GM18951 (cell line): ENCODE measurements around the gene HOTAIR.

ENCODE experiments used
- POLR2A ChIP-seq: IDR thresholded peaks from 4 replicates; pipeline ENCODE4 v1.6.1; 2011; ENCODE audit warnings: mild to moderate bottlenecking; ENCODE audit not compliant: insufficient read length, insufficient read depth; ENCODE audit errors: extremely low read depth
- in situ Hi-C: fragments of 300-500 bp; cut with MboI; formaldehyde crosslinking; loops from one replicate; pipeline ENCODE4 v1.12.0; 2022; ENCODE audit warnings: low sequenced_read_pairs, mixed read lengths, inconsistent platforms; ENCODE audit not compliant: unreplicated experiment

HOTAIR gene

DNA sequence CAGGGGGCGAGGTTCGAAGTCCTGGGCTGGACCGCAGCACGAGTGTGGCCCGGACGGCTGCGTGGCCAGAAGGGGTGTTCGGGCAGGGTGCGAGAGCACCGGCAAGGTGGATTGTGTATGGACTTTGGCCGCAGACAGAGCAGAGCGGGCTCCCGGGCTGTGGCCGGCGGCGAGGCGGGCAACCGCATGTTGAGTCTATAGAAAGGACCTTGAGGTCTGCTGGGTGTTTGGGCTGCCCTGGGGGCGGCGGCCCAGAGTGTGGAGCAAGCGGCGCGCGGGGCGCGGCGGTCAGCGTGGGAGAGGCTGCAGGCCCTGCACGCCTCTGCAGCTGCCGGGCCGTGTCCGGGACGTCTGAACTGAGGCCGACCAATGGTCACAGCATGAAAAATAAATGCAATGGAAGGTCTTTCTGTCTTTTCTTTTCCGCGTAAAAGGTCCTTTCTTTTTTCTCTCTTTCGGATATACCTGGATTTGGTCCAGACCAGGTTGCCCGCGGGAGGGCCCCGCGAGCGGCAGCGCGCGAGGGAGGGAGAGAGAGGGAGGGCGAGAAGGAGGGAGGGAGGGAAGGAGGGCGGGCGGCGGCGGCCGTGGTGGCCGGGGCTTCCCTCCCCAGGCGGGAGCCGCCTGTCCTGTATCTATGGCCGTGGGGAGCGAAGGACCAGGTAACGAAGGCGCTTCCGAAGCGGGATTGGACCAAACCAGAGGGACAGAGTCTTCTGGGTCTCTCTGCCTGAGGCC, 19.7 kb upstream of the HOTAIR start:
- TF ChIP-seq POLR2A: no peak
- in situ Hi-C loops: no loop called here

- no peak for TF ChIP-seq POLR2A
- in situ Hi-C loops: no loop called here
These were observed 19.2 kb upstream of the HOTAIR start for GRCh38 chr12:53994009-53994263.

DNA sequence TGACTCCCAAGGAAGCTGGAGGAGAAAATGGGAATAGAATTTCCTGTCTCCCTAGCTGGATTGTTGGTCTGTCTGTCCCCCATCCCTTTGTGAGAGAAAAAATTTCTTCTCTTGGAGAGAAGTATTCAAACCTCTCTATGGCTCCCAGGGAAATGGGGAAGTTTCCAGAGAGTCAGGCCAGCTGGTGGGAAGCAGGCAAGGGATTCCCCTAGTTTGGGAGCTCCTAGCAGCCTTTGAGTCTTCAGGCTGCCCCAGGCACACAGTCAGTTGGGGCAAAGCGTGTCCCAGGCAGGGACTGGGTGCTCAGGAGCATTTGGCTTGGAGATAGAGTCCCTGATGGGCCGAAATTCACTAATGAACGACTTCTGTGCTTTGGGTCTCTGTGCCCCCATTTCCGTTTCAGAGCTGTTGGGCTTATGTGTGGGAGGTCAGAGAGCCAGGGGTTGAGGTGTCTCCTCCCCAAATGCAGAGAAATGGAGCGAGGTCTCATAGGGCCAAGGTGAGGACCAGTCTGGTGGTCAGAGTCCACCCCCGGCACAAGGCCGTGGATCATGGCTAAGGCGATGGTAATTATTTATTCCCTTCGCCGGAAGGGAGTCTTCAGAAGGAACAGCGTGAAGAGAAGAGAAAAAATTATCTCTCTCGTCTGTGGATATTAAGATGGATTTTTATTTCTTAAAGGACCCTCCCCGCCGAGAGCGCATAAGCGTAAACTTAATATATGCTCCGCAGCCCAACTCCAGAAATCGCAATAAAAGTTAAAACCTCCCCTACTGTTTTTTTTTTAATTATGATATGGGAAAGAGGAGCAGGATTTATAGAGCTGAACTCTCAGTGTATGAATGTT, 18.6 kb upstream of the HOTAIR start:
- in situ Hi-C loops: no loop called here
- TF ChIP-seq POLR2A: no peak

DNA sequence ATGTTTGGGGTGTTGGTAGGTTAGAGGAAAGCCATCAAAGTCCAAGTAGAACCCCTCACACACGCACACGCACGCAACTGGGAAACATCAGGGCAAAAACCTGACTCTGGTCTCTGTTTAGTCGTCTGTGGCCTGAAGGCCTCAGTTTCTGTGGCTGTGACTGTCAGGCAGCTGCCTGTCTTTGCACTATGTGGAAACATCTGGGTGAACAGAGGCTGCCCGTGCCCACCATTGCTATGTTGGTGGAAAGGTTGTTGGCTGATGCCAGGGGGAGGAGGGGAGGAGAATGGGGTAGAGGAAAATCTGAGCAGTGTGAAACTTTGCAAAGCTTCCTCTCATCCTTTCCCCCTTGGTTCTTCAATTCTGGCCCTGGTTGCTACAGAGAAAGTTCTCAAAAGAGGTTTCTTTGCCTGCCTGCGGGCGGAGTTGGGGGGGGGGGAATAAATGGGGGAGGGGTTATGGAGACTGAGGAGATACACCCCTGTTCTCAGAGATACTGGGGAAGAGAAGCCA, 17.7 kb upstream of the HOTAIR start:
- in situ Hi-C loops: no loop called here
- TF ChIP-seq POLR2A: no peak

- no peak for TF ChIP-seq POLR2A
- in situ Hi-C loops: no loop called here
These were observed 16.3 kb upstream of the HOTAIR start for GRCh38 chr12:53991077-53991460.

DNA sequence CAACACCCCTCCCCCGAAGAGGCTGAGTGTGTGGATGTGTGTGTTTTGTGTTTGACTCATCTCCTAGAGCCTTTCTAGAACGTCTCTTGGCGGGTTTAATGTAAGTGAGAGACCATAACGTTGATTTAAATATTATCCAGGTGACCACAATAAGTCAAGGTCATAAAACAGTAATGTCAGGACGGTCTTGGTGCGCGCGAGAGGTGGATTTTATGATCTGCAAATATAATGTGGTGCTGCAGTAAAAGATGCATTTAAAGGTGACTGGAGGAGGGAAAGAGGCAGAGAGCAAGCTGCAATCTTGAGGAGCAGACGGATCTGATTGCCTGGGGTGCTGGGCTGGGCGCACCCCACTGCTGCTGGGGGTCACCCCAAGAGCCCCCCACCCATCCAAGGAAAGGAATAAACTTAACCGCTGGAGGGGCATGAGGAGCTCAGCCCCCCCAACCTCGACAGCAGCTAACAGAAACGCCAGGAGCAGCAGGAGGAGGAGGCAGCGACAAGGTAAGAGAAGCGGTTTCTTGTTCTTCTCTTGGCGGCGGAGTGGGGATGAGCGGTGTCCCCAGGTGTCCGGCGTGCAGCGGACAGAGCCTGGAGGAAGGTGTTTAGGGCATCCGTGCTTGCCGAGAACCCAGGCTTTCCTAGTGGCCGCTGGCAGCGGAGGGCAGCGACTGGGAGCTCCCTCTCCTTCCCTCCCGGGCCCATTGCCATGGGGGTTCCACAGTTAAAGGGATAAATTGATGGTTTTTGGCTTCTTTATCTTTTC, 15.7 kb upstream of the HOTAIR start:
- in situ Hi-C loops: no loop called here
- TF ChIP-seq POLR2A: no peak

DNA sequence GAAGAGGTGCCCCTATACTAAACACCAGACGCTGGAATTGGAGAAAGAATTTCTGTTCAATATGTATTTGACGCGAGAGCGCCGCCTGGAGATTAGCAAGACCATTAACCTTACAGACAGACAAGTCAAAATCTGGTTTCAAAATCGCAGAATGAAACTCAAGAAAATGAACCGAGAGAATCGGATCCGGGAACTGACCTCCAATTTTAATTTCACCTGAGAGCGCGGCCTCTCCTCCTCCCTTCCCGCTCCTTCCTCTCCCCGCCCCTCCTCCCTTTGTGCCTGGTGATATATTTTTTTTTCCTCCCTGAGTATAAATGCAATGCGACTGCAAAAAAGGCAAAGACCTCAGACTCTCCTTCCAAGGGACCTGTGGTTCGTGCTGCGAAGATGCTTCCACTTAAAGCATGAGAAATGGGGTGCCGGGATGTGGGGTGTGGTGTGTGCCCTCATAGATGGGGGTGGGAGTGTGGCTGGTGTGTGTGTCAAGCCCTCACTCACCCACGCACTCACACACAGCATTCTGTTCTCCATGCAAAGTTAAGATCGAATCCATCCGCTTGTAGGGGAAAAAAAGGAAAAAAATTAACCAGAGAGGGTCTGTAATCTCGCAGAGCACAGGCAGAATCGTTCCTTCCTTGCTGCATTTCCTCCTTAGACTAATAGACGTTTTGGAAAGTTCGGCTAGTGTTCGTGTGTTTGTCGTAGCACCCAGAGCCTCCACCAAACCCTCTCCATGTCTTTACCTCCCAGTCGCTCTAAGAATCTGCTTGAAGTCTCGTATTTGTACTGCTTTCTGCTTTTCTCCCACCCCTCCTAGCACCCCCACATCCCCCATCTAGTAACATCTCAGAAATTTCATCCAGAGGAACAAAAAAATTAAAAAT, 14.7 kb upstream of the HOTAIR start:
- no peak for TF ChIP-seq POLR2A
- in situ Hi-C loops: no loop called here

DNA sequence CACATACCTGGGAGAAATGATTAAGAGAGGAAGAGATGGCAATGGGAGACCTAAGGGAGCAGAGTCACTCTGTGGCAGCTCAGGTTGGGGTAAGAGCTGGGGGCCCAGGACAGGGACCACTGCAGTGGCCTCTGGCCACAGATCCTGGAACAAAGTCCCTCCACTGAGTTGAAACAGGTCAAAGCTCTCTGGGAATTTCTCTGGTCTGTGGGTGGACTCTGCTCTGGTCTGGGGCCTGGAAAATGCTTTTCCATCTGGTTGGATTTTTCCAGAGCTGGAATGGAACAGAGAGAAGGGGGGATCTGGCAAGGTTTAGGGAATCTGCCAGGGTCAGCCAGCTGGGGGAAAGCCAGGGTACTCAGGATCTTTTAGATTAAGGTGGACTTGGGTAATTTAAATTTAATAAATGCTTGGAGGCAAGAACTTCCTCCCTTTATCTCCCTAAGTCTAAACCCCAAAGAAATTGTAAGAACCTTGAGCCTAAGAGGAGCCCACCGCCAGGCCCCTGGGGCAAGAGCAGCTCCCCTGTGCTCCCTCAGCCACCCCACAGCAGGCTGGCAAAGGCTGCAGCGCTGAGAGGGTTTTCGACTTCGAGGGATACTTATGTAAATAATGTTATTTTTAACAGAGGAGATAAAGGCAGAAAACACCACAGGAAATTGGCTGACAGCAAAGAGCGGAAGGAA, 13.9 kb upstream of the HOTAIR start:
- TF ChIP-seq POLR2A: no peak
- in situ Hi-C loops: no loop called here

DNA sequence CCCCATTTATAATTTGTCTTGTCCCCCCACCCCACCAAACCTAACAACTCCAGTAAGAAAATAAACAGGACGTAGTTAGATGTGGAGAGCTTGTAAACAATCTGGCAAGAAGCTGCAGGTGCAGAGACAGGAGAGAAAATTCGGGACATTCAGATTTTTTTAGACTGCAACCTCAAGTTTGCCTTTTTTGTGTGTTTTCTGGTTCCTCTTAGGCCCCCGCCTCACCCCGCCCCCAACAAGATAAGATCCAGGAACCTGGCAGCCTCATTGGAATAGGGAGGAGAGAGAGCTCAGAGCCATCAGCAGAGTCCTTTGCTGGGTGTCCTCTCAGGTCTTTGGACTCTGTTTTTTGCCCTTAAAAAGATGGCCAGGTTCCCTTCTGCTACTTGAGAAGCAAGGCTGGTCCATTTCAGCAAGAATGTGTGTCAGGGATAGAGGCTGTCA, 13.1 kb upstream of the HOTAIR start:
- in situ Hi-C loops: no loop called here
- no peak for TF ChIP-seq POLR2A

DNA sequence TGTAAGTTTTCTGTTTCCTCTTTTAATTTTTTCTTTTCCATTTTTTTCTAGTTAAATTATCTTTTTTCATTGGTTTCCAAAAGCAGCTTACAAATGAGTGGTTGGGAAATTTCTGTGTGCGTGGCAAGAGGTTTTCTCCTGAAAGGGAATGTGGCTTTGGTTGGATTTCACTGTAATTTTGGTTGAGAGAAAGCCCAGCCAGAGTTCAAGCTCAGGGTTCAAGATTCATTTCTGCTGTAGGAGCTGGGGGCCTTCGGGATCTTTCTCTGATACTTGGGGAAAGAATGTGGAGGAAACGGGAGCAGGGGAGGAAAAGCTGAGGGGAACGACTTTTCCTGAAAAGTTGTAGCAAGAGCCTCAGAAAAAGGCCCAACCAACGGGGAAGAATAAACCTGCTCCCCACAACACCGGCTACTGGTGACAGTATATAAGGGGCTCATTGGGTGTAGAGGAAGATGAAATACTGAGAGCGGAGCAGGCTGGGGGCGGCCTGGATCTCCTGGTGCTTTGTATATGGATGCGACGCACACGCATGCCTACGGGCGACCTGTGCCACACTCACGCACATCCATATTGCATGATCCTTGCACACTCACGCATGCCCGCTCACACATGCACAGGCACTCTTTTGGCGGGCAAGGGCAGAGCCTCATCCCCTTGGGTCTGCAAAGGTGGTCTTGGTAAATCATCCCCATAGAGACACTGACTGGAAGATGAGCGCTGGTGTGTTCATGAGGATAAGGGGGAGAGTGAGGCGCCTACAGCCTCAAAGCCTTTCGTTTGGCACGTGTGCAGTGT, 12.1 kb upstream of the HOTAIR start:
- no peak for TF ChIP-seq POLR2A
- in situ Hi-C loops: no loop called here

DNA sequence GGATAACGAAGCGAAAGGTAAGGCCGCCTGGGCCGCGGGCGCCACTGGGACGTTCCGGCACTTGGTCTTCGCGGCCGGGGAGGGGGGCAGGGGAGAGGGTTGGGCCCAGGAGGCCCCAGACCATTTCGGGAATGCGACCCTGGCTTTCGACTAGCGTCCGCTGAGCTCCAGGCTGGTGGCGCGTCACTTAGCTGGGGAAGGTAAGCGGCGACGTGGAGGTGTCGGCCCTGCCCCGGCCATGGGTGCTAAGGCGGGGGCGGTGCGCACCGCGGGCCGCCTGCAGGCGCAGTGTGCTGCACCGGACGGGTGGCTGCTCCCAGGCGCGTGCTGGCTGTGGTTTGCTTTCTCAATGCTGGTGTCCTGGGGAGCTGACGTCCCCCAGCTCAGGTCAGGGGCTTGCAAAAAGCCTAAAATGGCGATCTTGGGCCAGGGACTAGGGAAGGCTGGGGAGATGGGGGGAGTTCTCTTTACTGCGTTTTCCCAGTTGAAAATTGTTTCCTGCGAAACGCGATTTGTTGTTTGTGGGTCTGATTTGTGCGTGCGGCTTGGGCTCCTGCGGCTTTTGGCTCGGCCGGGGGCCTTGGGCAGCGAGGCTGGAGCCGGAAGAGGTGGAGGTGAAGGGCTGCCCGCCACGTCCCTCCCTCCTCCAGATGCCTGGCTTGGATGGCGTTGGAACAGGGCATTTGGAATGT, 11.4 kb upstream of the HOTAIR start:
- in situ Hi-C loops: no loop called here
- TF ChIP-seq POLR2A: no peak

- in situ Hi-C loops: no loop called here
These were observed 10.9 kb upstream of the HOTAIR start for GRCh38 chr12:53985692-53985993.

More at GRCh38 chr12:53985692-53985993, 10.9 kb upstream of the HOTAIR start:
- no peak for TF ChIP-seq POLR2A
